Vagina (tissue), 2 donors: ENCODE results near the gene TJAP1.

Experiments used
- CTCF ChIP-seq, 3 experiments: fragments of 450-650 bp in 2 of 3; fragments of 200-600 bp in 1 of 3; sonication (generic) in 1 of 3; IDR thresholded peaks; one replicate each; pipeline ENCODE4 v1.5.1; 2017 to 2019; ENCODE audit warnings: antibody characterized with exemption in 3 of 3, mild to moderate bottlenecking in 2 of 3, moderate library complexity in 2 of 3
- POLR2A ChIP-seq, 2 donors: fragments of 450-650 bp; IDR thresholded peaks; one replicate each; pipeline ENCODE4 v1.6.1; 2017; ENCODE audit warnings: antibody characterized with exemption in 2 of 2, mild to moderate bottlenecking in 2 of 2, moderate library complexity in 2 of 2
- POLR2AphosphoS5 ChIP-seq, 2 donors: sonication (generic); formaldehyde crosslinking; IDR thresholded peaks; one replicate each; pipeline ENCODE4 v1.9.0; 2017; ENCODE audit warnings: antibody characterized with exemption in 2 of 2, mild to moderate bottlenecking in 2 of 2, low read depth in 1 of 2; ENCODE audit not compliant: insufficient read depth in 1 of 2

GRCh38 chr6:43459535-43459934 is 17.8 kb upstream of the TJAP1 start:
- TF ChIP-seq CTCF (IDR thresholded peaks at IDR 0.05) = no peak
- TF ChIP-seq POLR2A (IDR thresholded peaks at IDR 0.05) = no peak
- no peak for TF ChIP-seq POLR2AphosphoS5 (IDR thresholded peaks at IDR 0.05; ENCODE audit: insufficient read depth in 1 of 2, low read depth in 1 of 2)
